NCI-H510A (cell line): ENCODE data around the gene MCF2L.
"Not testable (repeated sequence)": the region's sequence is repeated elsewhere in the genome, so short reads cannot be mapped to it uniquely, and the experiment has no call there.

Source experiments
- DNase-seq: peaks from one replicate; lab custom pipeline; 2025; lab: John Stamatoyannopoulos, UW

Gene MCF2L

GRCh38 chr13:113015826-113016525 lies 47.0 kb downstream of the MCF2L start:
- DNase-seq, result no peak

GRCh38 chr13:113016526-113017295 lies 47.7 kb downstream of the MCF2L start:
- DNase-seq, result no peak

- no peak for DNase-seq
These were observed 48.6 kb downstream of the MCF2L start for GRCh38 chr13:113017506-113018215.

GRCh38 chr13:113018676-113019465 lies 49.9 kb downstream of the MCF2L start:
- no peak for DNase-seq

GRCh38 chr13:113020323-113021080 lies 51.5 kb downstream of the MCF2L start:
- no peak for DNase-seq

GRCh38 chr13:113021391-113021790 lies 52.4 kb downstream of the MCF2L start:
- no peak for DNase-seq

- no peak for DNase-seq
These were observed 52.8 kb downstream of the MCF2L start for GRCh38 chr13:113021811-113022210.

GRCh38 chr13:113022391-113022744 lies 53.4 kb downstream of the MCF2L start:
- no peak for DNase-seq

- no peak for DNase-seq
These were observed 53.9 kb downstream of the MCF2L start for GRCh38 chr13:113022745-113023574.

- DNase-seq, result no peak
These were observed 54.8 kb downstream of the MCF2L start for GRCh38 chr13:113023694-113024430.

GRCh38 chr13:113024466-113024865 lies 55.5 kb downstream of the MCF2L start:
- no peak for DNase-seq

- DNase-seq, result no peak
These were observed 57.4 kb downstream of the MCF2L start for GRCh38 chr13:113026391-113026910.

- no peak for DNase-seq
These were observed 58.1 kb downstream of the MCF2L start for GRCh38 chr13:113027095-113027494.

- no peak for DNase-seq
These were observed 58.6 kb downstream of the MCF2L start for GRCh38 chr13:113027566-113027965.

GRCh38 chr13:113028336-113029060 lies 59.5 kb downstream of the MCF2L start:
- no peak for DNase-seq

- DNase-seq, result no peak
These were observed 60.0 kb downstream of the MCF2L start for GRCh38 chr13:113029061-113029445.

- DNase-seq, result peak; percentile 12
These were observed 60.7 kb downstream of the MCF2L start for GRCh38 chr13:113029487-113030258.

- DNase-seq, result not testable (repeated sequence)
These were observed 61.2 kb downstream of the MCF2L start for GRCh38 chr13:113030259-113030640.
